PC-3 (cell line): ENCODE measurements around the gene ANKS1A. TPM values are rescaled to one million over a fixed set of nuclear protein-coding genes. Genes with fewer than 3 reads are reported as not detected.

Experiments used
- ATAC-seq: fragments of 200-7000 bp; cut with Tn5 transposase; 2 replicates; pipeline ENCODE4 v1.9.1; 2020; ENCODE audit warnings: mild to moderate bottlenecking, moderate library complexity
- BruUV-seq: library from RNA; stranded (reverse); fragments of 400-500 nt; replicated peaks from 2 replicates; lab custom pipeline; 2021; lab: Mats Ljungman, UMichigan
- CTCF ChIA-PET: fragments of 300-600 bp; sonication (Branson Sonifier 250); formaldehyde crosslinking; loops from one replicate; lab custom pipeline; 2022; ENCODE audit warnings: antibody characterized with exemption; lab: Charles Lee
- POLR2A ChIA-PET: fragments of 300-600 bp; sonication (Branson Sonifier 250); formaldehyde crosslinking; loops from one replicate; lab custom pipeline; 2022; ENCODE audit warnings: antibody characterized with exemption; ENCODE audit not compliant: unreplicated experiment; lab: Charles Lee
- DNase-seq: peaks from one replicate; pipeline ENCODE4 v3.0.0-alpha.2; 2015
- H2AFZ ChIP-seq: fragments of 300-600 bp; sonication (generic); 2 replicates; pipeline ENCODE4 v1.6.0; 2016; ENCODE audit warnings: antibody characterized with exemption, low read length
- H3F3A ChIP-seq: fragments of 300-600 bp; sonication (generic); one replicate; pipeline ENCODE4 v1.6.0; 2017; ENCODE audit warnings: antibody characterized with exemption, low read length, control low read depth, mild to moderate bottlenecking; ENCODE audit not compliant: unreplicated experiment
- H3K27ac ChIP-seq: fragments of 300-600 bp; sonication (generic); 2 replicates; pipeline ENCODE4 v1.5.1; 2016; ENCODE audit warnings: mild to moderate bottlenecking, low read length
- H3K27me3 ChIP-seq: fragments of 300-600 bp; sonication (generic); 2 replicates; pipeline ENCODE4 v1.6.1; 2016; ENCODE audit warnings: low read length, mixed read lengths
- H3K36me3 ChIP-seq: fragments of 300-600 bp; sonication (generic); 2 replicates; pipeline ENCODE4 v1.6.1; 2016; ENCODE audit warnings: low read depth, mixed run types, low read length, mixed read lengths
- H3K4me1 ChIP-seq: fragments of 300-600 bp; sonication (generic); 2 replicates; pipeline ENCODE4 v1.5.1; 2016; ENCODE audit warnings: low read length; ENCODE audit not compliant: insufficient read depth
- H3K4me2 ChIP-seq: fragments of 300-600 bp; sonication (generic); 2 replicates; pipeline ENCODE4 v1.6.0; 2016; ENCODE audit warnings: low read length
- H3K4me3 ChIP-seq: fragments of 300-600 bp; sonication (generic); 2 replicates; pipeline ENCODE4 v1.5.1; 2016; ENCODE audit warnings: mild to moderate bottlenecking, low read length, mixed read lengths
- H3K79me2 ChIP-seq: fragments of 300-600 bp; sonication (generic); 2 replicates; pipeline ENCODE4 v1.6.1; 2017; ENCODE audit warnings: low read length, mixed read lengths
- H3K9ac ChIP-seq: fragments of 300-600 bp; sonication (generic); 2 replicates; pipeline ENCODE4 v1.6.0; 2016; ENCODE audit warnings: mild to moderate bottlenecking, low read length
- H3K9me2 ChIP-seq: fragments of 300-600 bp; sonication (generic); replicated peaks from 2 replicates; pipeline ENCODE4 v1.6.1; 2016; ENCODE audit warnings: mixed run types, low read length, mixed read lengths
- H3K9me3 ChIP-seq: fragments of 300-600 bp; sonication (generic); 2 replicates; pipeline ENCODE4 v1.6.1; 2016; ENCODE audit warnings: low read length, mixed read lengths
- H4K20me1 ChIP-seq: fragments of 300-600 bp; sonication (generic); 2 replicates; pipeline ENCODE4 v1.6.1; 2016; ENCODE audit warnings: low read length, mixed read lengths
- CTCF ChIP-seq: fragments of 300-600 bp; sonication (generic); conservative IDR thresholded peaks from 2 replicates; pipeline ENCODE4 v1.5.1; 2017; ENCODE audit warnings: antibody characterized with exemption, low read depth, mild to moderate bottlenecking, low read length
- EZH2 ChIP-seq: fragments of 300-600 bp; sonication (generic); IDR thresholded peaks from one replicate; pipeline ENCODE4 v1.6.1; 2017; ENCODE audit warnings: antibody characterized with exemption, mild to moderate bottlenecking, low read length; ENCODE audit not compliant: unreplicated experiment
- EZH2phosphoT487 ChIP-seq: fragments of 300-600 bp; sonication (generic); IDR thresholded peaks from 2 replicates; pipeline ENCODE4 v1.6.1; 2018; ENCODE audit warnings: mild to moderate bottlenecking, antibody characterized with exemption, low read length, borderline replicate concordance
- intact Hi-C: fragments of 100-400 bp; cut with micrococcal nuclease; formaldehyde crosslinking; loops from 2 replicates; pipeline ENCODE4 v1.9.0; 2023
- total RNA-seq: library from RNA; depleted of rRNA; stranded (reverse); fragments of >200 nt; gene quantifications from 2 replicates; pipeline ENCODE4 v1.2.3, GENCODE V29; 2014

The ANKS1A gene
- total RNA-seq, 1 experiment from 2014 or later: 18.8 TPM

- Histone ChIP-seq H3K9me2 (no peaks in the 10 kb centered on the region), H3K27ac (no peak overlapping the region), H3F3A (no peaks in the 10 kb centered on the region), H3K4me3 (no peak overlapping the region), H2AFZ (no peak overlapping the region), H4K20me1 (no peaks in the 10 kb centered on the region), H3K27me3 (no peaks in the 10 kb centered on the region), H3K36me3 (no peaks in the 10 kb centered on the region), H3K4me1 (peaks cover 9% of the 10 kb centered on the region), H3K4me2 (no peak overlapping the region), H3K9me3 (no peaks in the 10 kb centered on the region), H3K9ac (no peak overlapping the region), H3K79me2 (no peaks in the 10 kb centered on the region; the same call in 1 of the 2 replicates)
- BruUV-seq: no TSS peak
- TF ChIP-seq EZH2phosphoT487: no peak
- TF ChIP-seq EZH2: no peak
- no peak for TF ChIP-seq CTCF
- ATAC-seq (no peak), DNase-seq (no peak)
- intact Hi-C loops: no loop called here
- ChIA-PET CTCF (no interaction called here), POLR2A (no interaction called here)
Observed at GRCh38 chr6:34928220-34928619, 39.2 kb downstream of the ANKS1A start.

GRCh38 chr6:34928695-34929094, 39.6 kb downstream of the ANKS1A start:
- Histone ChIP-seq H4K20me1 (no peaks in the 10 kb centered on the region), H3K27me3 (no peaks in the 10 kb centered on the region), H3K27ac (no peak overlapping the region), H3K79me2 (no peaks in the 10 kb centered on the region; the same call in 1 of the 2 replicates), H3K4me2 (no peak overlapping the region), H3K9me3 (no peaks in the 10 kb centered on the region), H3K9ac (no peak overlapping the region), H3K36me3 (no peaks in the 10 kb centered on the region), H3K9me2 (no peaks in the 10 kb centered on the region), H3K4me3 (no peak overlapping the region), H3K4me1 (peaks cover 9% of the 10 kb centered on the region), H2AFZ (no peak overlapping the region), H3F3A (no peaks in the 10 kb centered on the region)
- no TSS peak for BruUV-seq
- CTCF ChIA-PET: no interaction called here
- POLR2A ChIA-PET: no interaction called here
- DNase-seq: no peak
- intact Hi-C loops: no loop called here
- no peak for TF ChIP-seq EZH2phosphoT487
- ATAC-seq: no peak

DNA sequence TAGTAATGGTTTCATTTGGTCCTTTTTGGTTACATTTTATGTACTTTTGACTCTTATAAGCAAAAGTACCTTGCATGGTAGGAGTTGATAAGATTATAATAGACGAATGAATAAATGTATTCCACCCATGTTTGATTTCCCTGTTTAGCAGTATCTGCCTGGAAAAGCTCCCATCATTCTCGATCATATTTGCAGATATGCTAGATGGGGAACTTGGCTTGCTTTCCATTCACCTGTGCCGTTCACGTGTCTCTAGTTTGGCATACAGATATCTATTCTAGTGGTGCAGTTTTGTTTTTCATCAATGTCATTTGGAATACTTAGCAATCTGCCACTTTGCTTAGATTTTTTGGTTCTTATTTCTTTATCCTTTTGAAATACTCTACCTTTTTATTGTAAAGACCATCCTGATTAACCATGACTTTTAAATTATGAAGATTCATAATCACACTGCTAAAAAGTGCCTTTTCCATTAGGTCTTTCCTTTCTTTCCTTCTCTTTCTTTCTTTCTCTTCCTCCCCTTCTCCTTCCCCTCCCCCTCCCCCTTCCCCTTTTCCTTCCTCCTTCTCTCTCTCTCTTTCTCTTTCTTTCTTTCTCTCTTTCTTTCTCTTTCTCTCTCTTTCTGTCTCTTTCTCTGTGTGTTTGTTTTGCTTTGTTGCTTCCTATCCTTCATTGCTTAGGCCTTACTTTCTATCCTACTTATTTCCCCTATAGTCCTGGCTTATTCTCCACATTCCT, 40.4 kb downstream of the ANKS1A start:
- Histone ChIP-seq H3K4me1 (peaks cover 9% of the 10 kb centered on the region), H3K4me3 (no peak overlapping the region), H3K9me3 (no peaks in the 10 kb centered on the region), H3K9me2 (no peaks in the 10 kb centered on the region), H3K27me3 (no peaks in the 10 kb centered on the region), H3K4me2 (no peak overlapping the region), H3K27ac (no peak overlapping the region), H2AFZ (no peak overlapping the region), H3K9ac (no peak overlapping the region), H3K36me3 (no peaks in the 10 kb centered on the region), H3F3A (no peaks in the 10 kb centered on the region), H3K79me2 (no peaks in the 10 kb centered on the region; the same call in 1 of the 2 replicates), H4K20me1 (no peaks in the 10 kb centered on the region)
- CTCF ChIA-PET: no interaction called here
- POLR2A ChIA-PET: no interaction called here
- TF ChIP-seq EZH2 (no peak), CTCF (no peak), EZH2phosphoT487 (no peak)
- ATAC-seq (no peak), DNase-seq (no peak)
- BruUV-seq: no TSS peak
- intact Hi-C loops: no loop called here
